IPS-15b (cell line): Measurements from ENCODE around the gene CDCA3.

Source experiments
- H3K27me3 ChIP-seq: one replicate; pipeline ENCODE4 v1.6.1; 2013; ENCODE audit warnings: low read length; ENCODE audit not compliant: control insufficient read depth, insufficient read depth
- H3K36me3 ChIP-seq: one replicate; pipeline ENCODE4 v1.6.1; 2013; ENCODE audit warnings: low read length; ENCODE audit not compliant: control insufficient read depth, insufficient read depth
- H3K4me1 ChIP-seq: one replicate; pipeline ENCODE4 v1.6.1; 2013; ENCODE audit warnings: mild to moderate bottlenecking, low read length; ENCODE audit not compliant: control insufficient read depth, insufficient read depth
- H3K4me3 ChIP-seq: one replicate; pipeline ENCODE4 v1.5.1; 2013; ENCODE audit warnings: low read depth, low read length
- H3K9ac ChIP-seq: one replicate; pipeline ENCODE4 v1.6.1; 2013; ENCODE audit warnings: low read depth, mild to moderate bottlenecking, low read length
- H3K9me3 ChIP-seq: one replicate; pipeline ENCODE4 v1.6.1; 2013; ENCODE audit warnings: mild to moderate bottlenecking, low read length; ENCODE audit not compliant: control insufficient read depth, insufficient read depth

The CDCA3 gene

GRCh38 chr12:6860942-6861341 lies 9.9 kb upstream of the CDCA3 start:
- no peaks in the 10 kb centered on the region for H3K27me3 ChIP-seq
- H3K4me3 ChIP-seq: no peak overlapping the region
- H3K4me1 ChIP-seq: peaks cover 5% of the 10 kb centered on the region
- H3K9ac ChIP-seq: no peak overlapping the region
- peaks cover 71% of the 10 kb centered on the region for H3K36me3 ChIP-seq
- no peaks in the 10 kb centered on the region for H3K9me3 ChIP-seq

- Histone ChIP-seq H3K27me3 (no peaks in the 10 kb centered on the region), H3K4me1 (no peaks in the 10 kb centered on the region), H3K4me3 (no peak overlapping the region), H3K9ac (no peak overlapping the region), H3K9me3 (no peaks in the 10 kb centered on the region), H3K36me3 (peaks cover 75% of the 10 kb centered on the region)
These were observed 9.0 kb upstream of the CDCA3 start for GRCh38 chr12:6860116-6860515.

- Histone ChIP-seq H3K27me3 (no peaks in the 10 kb centered on the region), H3K4me1 (no peaks in the 10 kb centered on the region), H3K36me3 (peaks cover 63% of the 10 kb centered on the region), H3K4me3 (no peak overlapping the region), H3K9ac (no peak overlapping the region), H3K9me3 (no peaks in the 10 kb centered on the region)
These were observed 7.7 kb upstream of the CDCA3 start for GRCh38 chr12:6858799-6859198.

GRCh38 chr12:6855322-6855721 lies 4.2 kb upstream of the CDCA3 start:
- H3K9me3 ChIP-seq: no peaks in the 10 kb centered on the region
- no peak overlapping the region for H3K4me3 ChIP-seq
- peaks cover 4% of the 10 kb centered on the region for H3K4me1 ChIP-seq
- H3K9ac ChIP-seq: no peak overlapping the region
- H3K36me3 ChIP-seq: peaks cover 47% of the 10 kb centered on the region
- H3K27me3 ChIP-seq: no peaks in the 10 kb centered on the region

- H3K4me1 ChIP-seq: peaks cover 4% of the 10 kb centered on the region
- H3K9me3 ChIP-seq: no peaks in the 10 kb centered on the region
- peaks cover 42% of the 10 kb centered on the region for H3K36me3 ChIP-seq
- no peaks in the 10 kb centered on the region for H3K27me3 ChIP-seq
- H3K9ac ChIP-seq: no peak overlapping the region
- no peak overlapping the region for H3K4me3 ChIP-seq
These were observed 3.0 kb upstream of the CDCA3 start for GRCh38 chr12:6854036-6854435.

GRCh38 chr12:6853626-6854025 lies 2.5 kb upstream of the CDCA3 start:
- Histone ChIP-seq H3K27me3 (no peaks in the 10 kb centered on the region), H3K36me3 (peaks cover 41% of the 10 kb centered on the region), H3K9ac (no peak overlapping the region), H3K4me3 (peak overlapping the region; percentile 100), H3K9me3 (no peaks in the 10 kb centered on the region), H3K4me1 (peaks cover 4% of the 10 kb centered on the region)

GRCh38 chr12:6852651-6853354 lies 1.7 kb upstream of the CDCA3 start:
- H3K9ac ChIP-seq: peak overlapping the region; percentile 55
- H3K9me3 ChIP-seq: no peaks in the 10 kb centered on the region
- no peaks in the 10 kb centered on the region for H3K27me3 ChIP-seq
- peaks cover 33% of the 10 kb centered on the region for H3K36me3 ChIP-seq
- peaks cover 4% of the 10 kb centered on the region for H3K4me1 ChIP-seq
- H3K4me3 ChIP-seq: peak overlapping the region; percentile 100

GRCh38 chr12:6851921-6852650 lies 1.0 kb upstream of the CDCA3 start, which contains the start of gene USP5:
TSS of gene USP5 (plus strand) at chr12:6852150. CDS start at chr12:6852180, 30 bp downstream.
- peak within 1 kb of the TSS; percentile 89 for H3K9ac ChIP-seq
- H3K9me3 ChIP-seq: no peaks in the 10 kb centered on the region
- H3K4me3 ChIP-seq: peak within 1 kb of the TSS; percentile 100
- H3K4me1 ChIP-seq: peaks cover 4% of the 10 kb centered on the region
- peaks cover 30% of the 10 kb centered on the region for H3K36me3 ChIP-seq
- H3K27me3 ChIP-seq: no peaks in the 10 kb centered on the region

- H3K9ac ChIP-seq: peak overlapping the region; percentile 71
- H3K9me3 ChIP-seq: no peaks in the 10 kb centered on the region
- H3K4me3 ChIP-seq: peak overlapping the region; percentile 100
- no peaks in the 10 kb centered on the region for H3K27me3 ChIP-seq
- peaks cover 4% of the 10 kb centered on the region for H3K4me1 ChIP-seq
- H3K36me3 ChIP-seq: peaks cover 30% of the 10 kb centered on the region
These were observed 312 bp downstream of the CDCA3 start for GRCh38 chr12:6850796-6851152.

- H3K36me3 ChIP-seq: peaks cover 34% of the 10 kb centered on the region
- H3K4me3 ChIP-seq: peak overlapping the region; percentile 100
- H3K27me3 ChIP-seq: no peaks in the 10 kb centered on the region
- H3K9ac ChIP-seq: peak overlapping the region; percentile 71
- H3K9me3 ChIP-seq: no peaks in the 10 kb centered on the region
- peaks cover 4% of the 10 kb centered on the region for H3K4me1 ChIP-seq
These were observed 1.0 kb downstream of the CDCA3 start for GRCh38 chr12:6849976-6850560.

GRCh38 chr12:6849427-6849826 lies 1.7 kb downstream of the CDCA3 start:
- Histone ChIP-seq H3K4me3 (no peak overlapping the region), H3K9ac (no peak overlapping the region), H3K36me3 (peaks cover 40% of the 10 kb centered on the region), H3K9me3 (no peaks in the 10 kb centered on the region), H3K27me3 (no peaks in the 10 kb centered on the region), H3K4me1 (peaks cover 4% of the 10 kb centered on the region)

- no peaks in the 10 kb centered on the region for H3K27me3 ChIP-seq
- H3K36me3 ChIP-seq: peaks cover 52% of the 10 kb centered on the region
- no peaks in the 10 kb centered on the region for H3K4me1 ChIP-seq
- H3K9me3 ChIP-seq: no peaks in the 10 kb centered on the region
- no peak overlapping the region for H3K4me3 ChIP-seq
- H3K9ac ChIP-seq: no peak overlapping the region
These were observed 3.4 kb downstream of the CDCA3 start for GRCh38 chr12:6847676-6848075.
